Posterior vena cava (tissue), 2 donors: ENCODE data around the gene SHANK1. TPM values are rescaled to one million over a fixed set of nuclear protein-coding genes. Genes with fewer than 3 reads are reported as not detected.
"Not testable (repeated sequence)": the region's sequence is repeated elsewhere in the genome, so short reads cannot be mapped to it uniquely, and the experiment has no call there.

Experiments
- DNase-seq: peaks from one replicate; pipeline ENCODE4 v3.0.0-alpha.2; 2020; ENCODE audit warnings: low spot score
- intact Hi-C, 2 donors: fragments of 100-400 bp; cut with DNase I; formaldehyde crosslinking; loops; one replicate each; pipeline versions ENCODE4 v1.14.1 to v1.14.2; 2022 to 2023
- total RNA-seq, 2 donors: library from RNA; stranded (reverse); fragmentation: NEBNext Ultra II Directional; extraction: Animal tissue kit (Norgen Biotek cat#: 25700); gene quantifications; one replicate each; pipeline ENCODE4 v1.2.1, GENCODE V29; 2021
- donor health status: DM: yes; HTN: yes; CAD: no.
- donor health status: DM: yes; HTN: yes; CAD: no.

The SHANK1 gene
- total RNA-seq, 2 donors from 2014 or later: 0.19 to 0.37 TPM

- intact Hi-C loops: no loop called here
- no peak for DNase-seq
These were observed 92.8 kb downstream of the SHANK1 start for GRCh38 chr19:50626795-50627194.

DNA sequence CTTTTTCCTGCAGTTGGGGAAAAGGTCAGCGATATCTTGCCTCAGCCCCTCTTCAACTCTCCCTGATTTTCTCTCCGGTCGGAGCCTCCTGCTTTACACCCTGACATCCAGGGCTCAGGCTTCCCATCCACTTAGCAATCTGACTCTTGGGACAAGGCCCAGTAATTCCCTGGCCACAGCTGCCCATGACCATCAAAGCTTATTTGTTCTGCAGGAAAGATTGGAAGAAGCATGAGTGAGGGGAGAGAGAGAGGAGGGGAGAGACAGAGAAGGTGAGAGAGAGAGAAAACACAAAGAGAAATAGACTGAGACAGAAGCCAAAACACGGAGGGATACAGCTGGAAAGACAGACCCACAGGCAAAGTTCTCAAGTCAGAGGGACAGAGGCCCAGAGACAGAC, 93.6 kb downstream of the SHANK1 start:
- no peak for DNase-seq
- intact Hi-C loops: no loop called here

GRCh38 chr19:50624949-50625600, 94.5 kb downstream of the SHANK1 start:
- DNase-seq: no peak
- intact Hi-C loops: no loop called here

- DNase-seq, intact Hi-C loops: not testable (repeated sequence)
These were observed 99.2 kb downstream of the SHANK1 start for GRCh38 chr19:50620394-50620906.

DNA sequence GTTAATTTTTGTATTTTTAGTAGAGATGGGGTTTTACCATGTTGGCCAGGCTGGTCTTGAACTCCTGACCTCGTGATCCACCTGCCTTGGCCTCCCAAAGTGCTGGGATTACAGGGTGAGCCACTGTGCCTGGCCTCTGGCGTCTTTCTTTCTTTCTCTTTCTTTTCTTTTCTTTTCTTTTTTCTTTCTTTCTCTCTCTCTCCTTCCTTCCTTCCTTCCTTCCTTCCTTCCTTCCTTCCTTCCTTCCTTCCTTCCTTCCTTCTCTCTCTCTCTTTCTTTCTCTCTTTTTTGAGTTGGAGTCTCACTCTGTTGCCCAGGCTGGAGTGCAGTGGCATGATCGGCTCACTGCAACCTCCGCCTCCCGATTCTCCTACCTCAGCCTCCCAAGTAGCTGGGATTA, 100.4 kb downstream of the SHANK1 start:
- intact Hi-C loops, DNase-seq: not testable (repeated sequence)

DNA sequence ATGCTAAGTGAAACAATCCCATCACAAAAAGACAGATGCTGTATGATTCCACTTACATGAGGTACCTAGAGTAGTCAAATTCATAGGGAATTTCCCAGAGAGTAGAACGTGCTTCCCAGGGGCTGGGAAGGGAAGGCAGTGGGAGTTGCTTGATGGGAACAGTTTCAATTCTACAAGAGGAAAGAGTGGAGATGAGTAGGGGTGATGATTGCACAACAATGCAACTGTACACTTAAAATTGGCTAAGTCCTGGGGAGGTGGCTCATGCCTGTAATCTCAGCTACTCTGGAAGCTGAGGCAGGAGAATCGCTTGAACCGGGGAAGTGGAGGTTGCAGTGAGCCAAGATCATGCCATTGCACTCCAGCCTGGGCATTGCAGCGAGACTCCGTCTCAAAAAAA, 101.2 kb downstream of the SHANK1 start:
- DNase-seq, intact Hi-C loops: not testable (repeated sequence)

DNA sequence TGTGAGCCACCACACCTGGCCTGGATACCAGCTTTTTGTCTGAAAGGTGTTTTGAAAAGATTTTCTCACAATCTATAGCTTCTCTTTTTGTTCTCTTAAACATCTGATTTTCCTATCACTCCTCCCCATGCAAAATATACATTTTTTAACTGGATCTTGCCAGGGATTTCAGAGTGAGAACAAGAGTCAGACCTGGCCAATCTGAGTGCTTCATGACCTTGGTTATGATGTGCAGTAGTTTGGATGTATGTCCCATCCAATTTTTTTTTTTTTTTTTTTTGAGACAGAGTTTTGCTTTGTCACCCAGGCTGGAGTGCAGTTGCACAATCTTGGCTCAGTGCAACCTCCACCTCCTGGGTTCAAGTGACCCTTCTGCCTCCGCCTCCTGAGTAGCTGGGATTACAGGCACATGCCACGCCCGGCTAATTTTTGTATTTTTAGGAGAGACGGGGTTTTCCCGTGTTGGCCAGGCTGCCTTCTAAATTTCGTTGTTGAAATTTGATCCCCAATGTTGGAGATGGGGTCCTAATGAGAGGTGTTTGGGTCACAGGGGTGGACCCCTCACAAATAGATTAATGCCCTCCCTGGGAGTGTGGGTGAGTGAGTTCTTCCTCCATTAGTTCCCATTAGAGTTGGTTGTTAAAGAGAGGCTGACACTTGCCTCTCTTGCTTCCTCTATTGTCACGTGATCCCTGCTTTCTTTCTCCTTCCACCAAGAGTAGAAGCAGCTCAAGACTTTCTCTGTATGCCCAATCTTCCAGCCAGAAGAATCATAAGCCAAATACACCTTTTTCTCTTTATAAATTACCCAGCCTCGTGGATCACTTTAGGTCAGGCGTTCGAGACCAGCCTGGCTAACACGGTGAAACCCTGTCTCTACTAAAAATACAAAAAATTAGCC, 106.8 kb downstream of the SHANK1 start:
- DNase-seq, intact Hi-C loops: not testable (repeated sequence)

Other genes starting within 250 kb of the SHANK1 start
- 10 to 100 TPM; 60.2 to 87.6 TPM for gene EMC10, start 243.3 kb downstream of the SHANK1 start, total RNA-seq
- gene GARIN5A, start 243.0 kb downstream of the SHANK1 start, total RNA-seq: not detected
- 10 to 100 TPM; 27.5 to 31.7 TPM for gene JOSD2, start 208.6 kb downstream of the SHANK1 start, total RNA-seq
- not detected for gene ASPDH, start 205.9 kb downstream of the SHANK1 start, total RNA-seq
- gene LRRC4B, start 151.4 kb downstream of the SHANK1 start, total RNA-seq: 10 to 100 TPM; 10.3 to 14.2 TPM
- under 1 TPM in 1 of 2 donors, not detected in 1; 0.74 TPM for gene SYT3, start 79.9 kb downstream of the SHANK1 start, total RNA-seq
- gene C19orf81, start 70.4 kb downstream of the SHANK1 start, total RNA-seq: under 1 TPM in 1 of 2 donors, not detected in 1; 0.57 TPM
- gene CLEC11A, start 3.6 kb upstream of the SHANK1 start, total RNA-seq: 10 to 100 TPM in 1 of 2 donors, 1 to 10 TPM in 1; 8.5 to 12.5 TPM
- not detected for gene GPR32, start 50.7 kb upstream of the SHANK1 start, total RNA-seq
- not detected for gene ACP4, start 70.6 kb upstream of the SHANK1 start, total RNA-seq
- gene KLK1, start 104.0 kb upstream of the SHANK1 start, total RNA-seq: under 1 TPM in 1 of 2 donors, not detected in 1; 0.67 TPM
- not detected for gene KLK15, start 113.8 kb upstream of the SHANK1 start, total RNA-seq
- not detected for gene KLK3, start 135.1 kb upstream of the SHANK1 start, total RNA-seq
- gene KLK2, start 153.6 kb upstream of the SHANK1 start, total RNA-seq: not detected
- not detected for gene KLK4, start 191.6 kb upstream of the SHANK1 start, total RNA-seq
- not detected for gene KLK5, start 233.2 kb upstream of the SHANK1 start, total RNA-seq
- gene KLK6, start 249.8 kb upstream of the SHANK1 start, total RNA-seq: not detected